ENCODE results near the gene ATP1A1. TPM values are rescaled to one million over a fixed set of nuclear protein-coding genes. Genes with fewer than 3 reads are reported as not detected.

The ATP1A1 gene
- polyA plus RNA-seq, 3 donors = 32.3 to 135 (median 32.7) TPM

DNA sequence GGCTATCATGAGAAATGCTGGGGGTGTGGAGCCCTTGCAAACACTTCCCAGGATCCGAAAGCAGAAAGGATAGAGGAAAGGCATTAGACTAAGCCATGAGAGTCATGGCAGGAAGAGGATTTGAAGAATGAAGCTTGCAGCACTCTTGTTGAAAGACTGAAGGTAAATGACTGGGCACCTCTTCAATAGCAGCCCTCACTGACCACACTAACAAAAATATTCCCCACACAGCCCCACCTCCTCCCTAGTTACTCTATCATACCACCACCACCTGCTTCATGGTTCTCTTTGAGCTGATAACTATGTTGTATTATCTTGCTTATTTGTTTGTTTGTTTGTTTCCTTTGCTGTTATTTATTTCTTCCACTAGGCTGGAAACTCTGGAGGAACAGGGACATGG is 13.2 kb upstream of the ATP1A1 start:
- no peak overlapping the region for H3K4me3 ChIP-seq (replicated peaks in 1 of 3; ENCODE audit: low read depth in 2 of 3, low read length in 3 of 3)
- Mint-ChIP-seq H3K4me3 (no peak overlapping the region), H3K27ac (no peak overlapping the region), H3K27me3 (ENCODE audit: low read depth in 3 of 3) (peaks cover 2 to 5% (median 3%) of the 10 kb centered on the region in 3 donors), H3K4me1 (peaks cover 8% of the 10 kb centered on the region), H3K9me3 (peaks cover 0 to 2% (median 0%) of the 10 kb centered on the region in 7 donors), H3K36me3 (no peaks in the 10 kb centered on the region)
- H3K4me2 ChIP-seq (replicated peaks; ENCODE audit: extremely low read depth, low read length, poor library complexity, severe bottlenecking) = no peak overlapping the region
- TF ChIP-seq, protein P1, sequence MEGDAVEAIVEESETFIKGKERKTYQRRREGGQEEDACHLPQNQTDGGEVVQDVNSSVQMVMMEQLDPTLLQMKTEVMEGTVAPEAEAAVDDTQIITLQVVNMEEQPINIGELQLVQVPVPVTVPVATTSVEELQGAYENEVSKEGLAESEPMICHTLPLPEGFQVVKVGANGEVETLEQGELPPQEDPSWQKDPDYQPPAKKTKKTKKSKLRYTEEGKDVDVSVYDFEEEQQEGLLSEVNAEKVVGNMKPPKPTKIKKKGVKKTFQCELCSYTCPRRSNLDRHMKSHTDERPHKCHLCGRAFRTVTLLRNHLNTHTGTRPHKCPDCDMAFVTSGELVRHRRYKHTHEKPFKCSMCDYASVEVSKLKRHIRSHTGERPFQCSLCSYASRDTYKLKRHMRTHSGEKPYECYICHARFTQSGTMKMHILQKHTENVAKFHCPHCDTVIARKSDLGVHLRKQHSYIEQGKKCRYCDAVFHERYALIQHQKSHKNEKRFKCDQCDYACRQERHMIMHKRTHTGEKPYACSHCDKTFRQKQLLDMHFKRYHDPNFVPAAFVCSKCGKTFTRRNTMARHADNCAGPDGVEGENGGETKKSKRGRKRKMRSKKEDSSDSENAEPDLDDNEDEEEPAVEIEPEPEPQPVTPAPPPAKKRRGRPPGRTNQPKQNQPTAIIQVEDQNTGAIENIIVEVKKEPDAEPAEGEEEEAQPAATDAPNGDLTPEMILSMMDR (IDR thresholded peaks at IDR 0.05) = no peak
- no peak overlapping the region for H3K9ac ChIP-seq (ENCODE audit: insufficient read depth, low read length, poor library complexity, severe bottlenecking)
- WGBS (ENCODE audit: insufficient coverage) = 80% methylated on average over 1 of the region's 1 CpG
- H4K20me1 ChIP-seq (ENCODE audit: insufficient read depth, low read length) = no peaks in the 10 kb centered on the region
- intact Hi-C loops (cut with micrococcal nuclease) = loop anchor here (10.0 kb wide), 2 partner anchors 65 to 185 kb away; no protein-coding TSS in a partner anchor
- H3K36me3 ChIP-seq (replicated peaks in 1 of 2; ENCODE audit: control insufficient read depth in 1 of 2, insufficient read depth in 2 of 2, low read length in 2 of 2) = no peaks in the 10 kb centered on the region
- no peaks in the 10 kb centered on the region for H3K27me3 ChIP-seq (ENCODE audit: control insufficient read depth in 2 of 2, insufficient read depth in 2 of 2, low read length in 2 of 2)
- no peak for DNase-seq
- H3K9me3 ChIP-seq (replicated peaks in 1 of 2; ENCODE audit: control insufficient read depth in 1 of 2, insufficient read depth in 1 of 2, low read length in 2 of 2) = no peaks in the 10 kb centered on the region
- H2AFZ ChIP-seq (ENCODE audit: insufficient read depth, low read depth, low read length, poor library complexity, severe bottlenecking) = no peak overlapping the region
- no peaks in the 10 kb centered on the region for H3K4me1 ChIP-seq (ENCODE audit: control insufficient read depth in 1 of 2, insufficient read depth in 2 of 2, low read length in 2 of 2)
- H3K79me2 ChIP-seq (ENCODE audit: insufficient read depth, low read length) = no peaks in the 10 kb centered on the region
- H3K27ac ChIP-seq (ENCODE audit: low read depth in 1 of 2, low read length in 2 of 2) = no peak overlapping the region

DNA sequence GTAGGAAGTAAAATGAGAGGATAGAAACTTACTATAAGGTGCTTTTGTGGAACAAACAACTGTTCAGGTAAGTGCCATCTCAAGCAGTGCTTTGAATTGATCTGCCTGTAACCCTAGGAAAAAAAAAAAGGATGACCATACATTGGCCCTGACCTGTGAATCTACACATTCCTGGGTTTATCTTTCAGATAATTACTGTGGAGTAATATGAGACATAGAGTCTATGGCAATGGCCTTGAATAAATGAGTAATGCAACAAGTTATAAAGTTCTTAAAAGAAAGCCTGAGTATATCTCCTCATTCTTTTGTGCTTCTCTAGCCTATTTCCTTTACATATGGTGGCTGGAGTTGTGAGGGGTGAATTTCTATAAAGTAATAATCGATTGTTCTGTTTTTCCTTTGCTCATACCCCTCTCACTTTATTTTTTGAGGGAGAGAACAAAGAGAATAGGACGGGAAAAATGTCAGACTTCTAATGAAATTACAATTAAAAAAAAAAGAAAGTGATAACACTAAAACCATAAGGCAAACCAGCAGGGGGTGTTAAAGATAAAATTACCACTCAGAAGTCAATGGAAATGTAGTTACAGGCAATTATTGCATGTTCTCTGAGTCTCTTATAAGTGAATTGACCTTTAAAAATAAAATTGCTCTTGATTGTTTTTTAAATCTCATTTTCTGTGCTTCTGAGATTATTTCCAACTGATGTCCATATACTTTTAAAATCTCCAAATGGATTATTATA is 12.4 kb upstream of the ATP1A1 start:
- Histone ChIP-seq H4K20me1 (ENCODE audit: insufficient read depth, low read length) (no peaks in the 10 kb centered on the region), H3K27me3 (ENCODE audit: control insufficient read depth in 2 of 2, insufficient read depth in 2 of 2, low read length in 2 of 2) (no peaks in the 10 kb centered on the region), H2AFZ (ENCODE audit: insufficient read depth, low read depth, low read length, poor library complexity, severe bottlenecking) (no peak overlapping the region), H3K27ac (ENCODE audit: low read depth in 1 of 2, low read length in 2 of 2) (no peak overlapping the region), H3K79me2 (ENCODE audit: insufficient read depth, low read length) (no peaks in the 10 kb centered on the region), H3K9ac (ENCODE audit: insufficient read depth, low read length, poor library complexity, severe bottlenecking) (no peak overlapping the region), H3K36me3 (replicated peaks in 1 of 2; ENCODE audit: control insufficient read depth in 1 of 2, insufficient read depth in 2 of 2, low read length in 2 of 2) (no peaks in the 10 kb centered on the region), H3K4me1 (ENCODE audit: control insufficient read depth in 1 of 2, insufficient read depth in 2 of 2, low read length in 2 of 2) (no peaks in the 10 kb centered on the region), H3K4me2 (replicated peaks; ENCODE audit: extremely low read depth, low read length, poor library complexity, severe bottlenecking) (no peak overlapping the region), H3K9me3 (replicated peaks in 1 of 2; ENCODE audit: control insufficient read depth in 1 of 2, insufficient read depth in 1 of 2, low read length in 2 of 2) (no peaks in the 10 kb centered on the region), H3K4me3 (replicated peaks in 1 of 3; ENCODE audit: low read depth in 2 of 3, low read length in 3 of 3) (no peak overlapping the region)
- H3K4me1 Mint-ChIP-seq = peaks cover 8% of the 10 kb centered on the region
- H3K27me3 Mint-ChIP-seq (ENCODE audit: low read depth in 3 of 3) = peaks cover 2 to 3% (median 3%) of the 10 kb centered on the region in 3 donors
- TF ChIP-seq, protein P1 (IDR thresholded peaks at IDR 0.05) = peak; percentile 42
- H3K9me3 Mint-ChIP-seq = peaks cover 0 to 2% (median 0%) of the 10 kb centered on the region in 7 donors
- H3K4me3 Mint-ChIP-seq = no peak overlapping the region
- peak in 2 of 3 donors; percentile 25 to 47 for DNase-seq
- intact Hi-C loops (cut with micrococcal nuclease) = loop anchor here in 1 of 2 donors (10.0 kb wide), 1 partner anchor 64 kb away; no protein-coding TSS in a partner anchor
- H3K36me3 Mint-ChIP-seq = no peaks in the 10 kb centered on the region
- H3K27ac Mint-ChIP-seq = no peak overlapping the region
- no CpG with 5 or more reads among the region's 2 CpGs for WGBS (ENCODE audit: insufficient coverage)

All from CD14-positive monocyte (primary cell).